GM23338 (cell line): Measurements from ENCODE around the gene ALG14. TPM values are rescaled to one million over a fixed set of nuclear protein-coding genes. Genes with fewer than 3 reads are reported as not detected.
A peak's percentile ranks its signal among the peaks of the same experiment; 100 is the strongest.

ENCODE experiments used
- ATAC-seq: fragments of 200-7000 bp; cut with Tn5 transposase; 3 replicates; pipeline ENCODE4 v1.9.1; 2020
- DNase-seq: peaks from one replicate; pipeline ENCODE4 v3.0.0-alpha.2; 2015; ENCODE audit warnings: low spot score
- H2AFZ ChIP-seq: fragments of 200-600 bp; sonication (generic); 2 replicates; pipeline ENCODE4 v1.8.0; 2016; ENCODE audit warnings: antibody characterized with exemption, mild to moderate bottlenecking, moderate library complexity
- H3F3A ChIP-seq: fragments of 200-600 bp; sonication (generic); replicated peaks from 2 replicates; pipeline ENCODE4 v1.8.0; 2017; ENCODE audit warnings: antibody characterized with exemption, mixed run types, low read depth
- H3K27ac ChIP-seq: fragments of 200-600 bp; sonication (generic); 2 replicates; pipeline ENCODE4 v1.6.1; 2016; ENCODE audit warnings: low read depth
- H3K27me3 ChIP-seq: fragments of 200-600 bp; sonication (generic); 2 replicates; pipeline ENCODE4 v1.8.0; 2016; ENCODE audit warnings: mild to moderate bottlenecking, mixed run types, moderate library complexity; ENCODE audit not compliant: insufficient read depth
- H3K36me3 ChIP-seq: fragments of 200-600 bp; sonication (generic); 2 replicates; pipeline ENCODE4 v1.8.0; 2016; ENCODE audit warnings: mild to moderate bottlenecking; ENCODE audit not compliant: insufficient read depth
- H3K4me1 ChIP-seq: fragments of 200-600 bp; sonication (generic); 2 replicates; pipeline ENCODE4 v1.8.0; 2016; ENCODE audit warnings: mild to moderate bottlenecking, moderate library complexity; ENCODE audit not compliant: insufficient read depth
- H3K4me2 ChIP-seq: fragments of 200-600 bp; sonication (generic); 2 replicates; pipeline ENCODE4 v1.7.1; 2017; ENCODE audit warnings: mixed run types
- H3K4me3 ChIP-seq: fragments of 200-600 bp; sonication (generic); 2 replicates; pipeline ENCODE4 v1.6.1; 2016; ENCODE audit warnings: mixed run types
- H3K79me2 ChIP-seq: fragments of 200-600 bp; sonication (generic); replicated peaks from 2 replicates; pipeline ENCODE4 v1.8.0; 2017; ENCODE audit warnings: mild to moderate bottlenecking; ENCODE audit not compliant: insufficient read depth
- H3K9me2 ChIP-seq: fragments of 200-600 bp; sonication (generic); 2 replicates; pipeline ENCODE4 v1.8.0; 2017; ENCODE audit not compliant: insufficient read depth
- H4K20me1 ChIP-seq: fragments of 200-600 bp; sonication (generic); replicated peaks from 2 replicates; pipeline ENCODE4 v1.8.0; 2017; ENCODE audit warnings: mild to moderate bottlenecking; ENCODE audit not compliant: insufficient read depth
- H3K27ac Mint-ChIP-seq: 2 replicates; pipeline ENCODE4 v1.8.0; 2020; ENCODE audit warnings: inconsistent platforms, mild to moderate bottlenecking, moderate library complexity, mixed read lengths
- H3K27me3 Mint-ChIP-seq: 3 replicates; pipeline ENCODE4 v1.8.0; 2022; ENCODE audit warnings: low read depth, mild to moderate bottlenecking, moderate library complexity, mixed read lengths, inconsistent platforms; ENCODE audit not compliant: insufficient read depth, poor library complexity
- H3K36me3 Mint-ChIP-seq: 3 replicates; pipeline ENCODE4 v1.8.0; 2021; ENCODE audit warnings: low read depth, mild to moderate bottlenecking, inconsistent platforms, moderate library complexity, mixed read lengths
- H3K4me1 Mint-ChIP-seq: 3 replicates; pipeline ENCODE4 v1.8.0; 2020; ENCODE audit warnings: mild to moderate bottlenecking, inconsistent platforms, mixed read lengths
- H3K4me3 Mint-ChIP-seq: 3 replicates; pipeline ENCODE4 v1.8.0; 2021; ENCODE audit warnings: moderate library complexity, mild to moderate bottlenecking, inconsistent platforms, mixed read lengths
- H3K9me3 Mint-ChIP-seq: 3 replicates; pipeline ENCODE4 v1.8.0; 2020; ENCODE audit warnings: moderate library complexity, mild to moderate bottlenecking, inconsistent platforms, mixed read lengths
- CREB1 ChIP-seq: fragments of 250-450 bp; sonication (Bioruptor Pico); IDR thresholded peaks from 2 replicates; pipeline ENCODE4 v1.5.0; 2020; ENCODE audit warnings: low read depth, mild to moderate bottlenecking, moderate library complexity
- EZH2 ChIP-seq: fragments of 200-600 bp; sonication (generic); IDR thresholded peaks from one replicate; pipeline ENCODE4 v1.8.0; 2017; ENCODE audit warnings: antibody characterized with exemption, mild to moderate bottlenecking, low read depth; ENCODE audit not compliant: unreplicated experiment
- EZH2phosphoT487 ChIP-seq: fragments of 200-600 bp; sonication (generic); IDR thresholded peaks from one replicate; pipeline ENCODE4 v1.8.1; 2018; ENCODE audit warnings: antibody characterized with exemption; ENCODE audit not compliant: unreplicated experiment
- JUNB ChIP-seq: IDR thresholded peaks from one replicate; pipeline ENCODE4 v1.6.1; 2016; ENCODE audit warnings: antibody characterized with exemption; ENCODE audit not compliant: unreplicated experiment
- NANOG ChIP-seq: IDR thresholded peaks from 2 replicates; pipeline ENCODE4 v1.6.1; 2016; ENCODE audit warnings: antibody characterized with exemption, borderline replicate concordance
- POLR2AphosphoS5 ChIP-seq: IDR thresholded peaks from 2 replicates; pipeline ENCODE4 v1.6.1; 2016; ENCODE audit warnings: antibody characterized with exemption, low read depth
- REST ChIP-seq: IDR thresholded peaks from one replicate; pipeline ENCODE4 v1.6.1; 2018; ENCODE audit warnings: antibody characterized with exemption; ENCODE audit not compliant: unreplicated experiment
- STAT1 ChIP-seq: IDR thresholded peaks from one replicate; pipeline ENCODE4 v1.6.1; 2016; ENCODE audit warnings: antibody characterized with exemption; ENCODE audit not compliant: unreplicated experiment
- ZNF114 ChIP-seq: fragments of 250-450 bp; sonication (Bioruptor Pico); IDR thresholded peaks from 2 replicates; pipeline ENCODE4 v1.5.0; 2020; ENCODE audit warnings: mild to moderate bottlenecking, moderate library complexity
- ZNF331 ChIP-seq: fragments of 250-450 bp; sonication (Bioruptor Pico); IDR thresholded peaks from 2 replicates; pipeline ENCODE4 v1.5.0; 2020; ENCODE audit warnings: low read depth, mild to moderate bottlenecking, moderate library complexity
- polyA plus RNA-seq: library from polyadenylated mRNA; unstranded; fragments of >200 nt; fragmentation: Nextera tagmentation; extraction: Ambion mirVana; gene quantifications from 2 replicates; pipeline ENCODE4 v1.2.1, GENCODE V29; 2016
- total RNA-seq: library from RNA; depleted of rRNA; stranded (reverse); fragments of >200 nt; shearing (Covaris generic); gene quantifications from 2 replicates; pipeline ENCODE4 v1.2.3, GENCODE V29; 2014
- TF ChIP-seq, protein P1 (sequence below): fragments of 250-450 bp; sonication (Bioruptor Pico); IDR thresholded peaks from 2 replicates; pipeline ENCODE4 v1.5.0; 2020; ENCODE audit warnings: mild to moderate bottlenecking, moderate library complexity
- TF ChIP-seq, protein P2 (sequence below): IDR thresholded peaks from 2 replicates; pipeline ENCODE4 v1.6.1; 2016; ENCODE audit warnings: antibody characterized with exemption
- TF ChIP-seq, protein P3 (sequence below), 2 experiments: fragments of 200-600 bp in 1 of 2; sonication (generic) in 1 of 2; conservative IDR thresholded peaks; 2 replicates each; pipeline versions ENCODE4 v1.5.1 to v1.6.1; 2016 to 2017; ENCODE audit warnings: antibody characterized with exemption in 2 of 2, low read depth in 2 of 2, mild to moderate bottlenecking in 2 of 2, moderate library complexity in 1 of 2

The ALG14 gene
- total and polyA plus RNA-seq, 2 experiments from 2014 or later: 0.42 to 2.8 TPM

DNA sequence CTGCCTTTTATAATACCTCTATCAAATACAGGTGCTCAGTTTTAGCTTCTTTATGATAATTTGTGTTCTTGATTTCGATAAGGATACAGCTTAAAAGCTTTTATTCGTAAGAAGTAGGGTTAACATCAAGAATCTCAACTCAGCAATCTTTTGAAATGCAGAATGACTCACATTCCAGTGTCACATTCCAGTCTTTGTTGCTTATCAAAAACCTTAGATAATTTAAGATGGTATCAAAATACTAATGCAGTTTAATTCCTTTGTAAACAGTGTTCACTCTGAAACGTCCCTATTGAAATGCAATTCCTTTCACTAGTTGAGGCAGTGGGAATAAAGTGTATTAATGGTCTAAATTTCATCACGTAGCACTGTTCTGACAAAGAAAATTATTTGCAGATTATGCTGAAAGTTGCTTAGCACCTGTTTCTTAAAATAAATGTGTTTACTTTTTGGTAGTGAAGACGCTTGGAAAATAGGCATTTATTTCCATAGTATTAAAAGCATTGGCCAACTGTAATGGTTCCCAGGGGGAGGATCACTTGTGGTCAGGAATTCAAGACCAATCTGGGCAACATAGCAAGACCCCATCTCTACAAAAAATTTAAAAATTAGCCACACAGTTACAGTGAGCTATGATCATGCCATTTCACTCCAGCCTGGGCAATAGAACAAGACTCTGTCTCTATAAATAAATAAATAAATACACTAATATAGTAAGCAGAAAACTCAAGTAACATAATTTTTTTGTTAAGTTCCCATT, 135.7 kb downstream of the ALG14 start:
- peak; percentile 53 for ATAC-seq
- H3K4me2 ChIP-seq: peak overlapping the region; percentile 6; the same call in 1 of the 2 replicates
- TF ChIP-seq JUNB (no peak), REST (no peak), CREB1 (CRISPR knock-in tag) (no peak), NANOG (no peak), POLR2AphosphoS5 (no peak), ZNF331 (no peak), EZH2phosphoT487 (no peak), ZNF114 (CRISPR knock-in tag) (no peak), STAT1 (no peak), EZH2 (no peak)
- TF ChIP-seq, protein P1, sequence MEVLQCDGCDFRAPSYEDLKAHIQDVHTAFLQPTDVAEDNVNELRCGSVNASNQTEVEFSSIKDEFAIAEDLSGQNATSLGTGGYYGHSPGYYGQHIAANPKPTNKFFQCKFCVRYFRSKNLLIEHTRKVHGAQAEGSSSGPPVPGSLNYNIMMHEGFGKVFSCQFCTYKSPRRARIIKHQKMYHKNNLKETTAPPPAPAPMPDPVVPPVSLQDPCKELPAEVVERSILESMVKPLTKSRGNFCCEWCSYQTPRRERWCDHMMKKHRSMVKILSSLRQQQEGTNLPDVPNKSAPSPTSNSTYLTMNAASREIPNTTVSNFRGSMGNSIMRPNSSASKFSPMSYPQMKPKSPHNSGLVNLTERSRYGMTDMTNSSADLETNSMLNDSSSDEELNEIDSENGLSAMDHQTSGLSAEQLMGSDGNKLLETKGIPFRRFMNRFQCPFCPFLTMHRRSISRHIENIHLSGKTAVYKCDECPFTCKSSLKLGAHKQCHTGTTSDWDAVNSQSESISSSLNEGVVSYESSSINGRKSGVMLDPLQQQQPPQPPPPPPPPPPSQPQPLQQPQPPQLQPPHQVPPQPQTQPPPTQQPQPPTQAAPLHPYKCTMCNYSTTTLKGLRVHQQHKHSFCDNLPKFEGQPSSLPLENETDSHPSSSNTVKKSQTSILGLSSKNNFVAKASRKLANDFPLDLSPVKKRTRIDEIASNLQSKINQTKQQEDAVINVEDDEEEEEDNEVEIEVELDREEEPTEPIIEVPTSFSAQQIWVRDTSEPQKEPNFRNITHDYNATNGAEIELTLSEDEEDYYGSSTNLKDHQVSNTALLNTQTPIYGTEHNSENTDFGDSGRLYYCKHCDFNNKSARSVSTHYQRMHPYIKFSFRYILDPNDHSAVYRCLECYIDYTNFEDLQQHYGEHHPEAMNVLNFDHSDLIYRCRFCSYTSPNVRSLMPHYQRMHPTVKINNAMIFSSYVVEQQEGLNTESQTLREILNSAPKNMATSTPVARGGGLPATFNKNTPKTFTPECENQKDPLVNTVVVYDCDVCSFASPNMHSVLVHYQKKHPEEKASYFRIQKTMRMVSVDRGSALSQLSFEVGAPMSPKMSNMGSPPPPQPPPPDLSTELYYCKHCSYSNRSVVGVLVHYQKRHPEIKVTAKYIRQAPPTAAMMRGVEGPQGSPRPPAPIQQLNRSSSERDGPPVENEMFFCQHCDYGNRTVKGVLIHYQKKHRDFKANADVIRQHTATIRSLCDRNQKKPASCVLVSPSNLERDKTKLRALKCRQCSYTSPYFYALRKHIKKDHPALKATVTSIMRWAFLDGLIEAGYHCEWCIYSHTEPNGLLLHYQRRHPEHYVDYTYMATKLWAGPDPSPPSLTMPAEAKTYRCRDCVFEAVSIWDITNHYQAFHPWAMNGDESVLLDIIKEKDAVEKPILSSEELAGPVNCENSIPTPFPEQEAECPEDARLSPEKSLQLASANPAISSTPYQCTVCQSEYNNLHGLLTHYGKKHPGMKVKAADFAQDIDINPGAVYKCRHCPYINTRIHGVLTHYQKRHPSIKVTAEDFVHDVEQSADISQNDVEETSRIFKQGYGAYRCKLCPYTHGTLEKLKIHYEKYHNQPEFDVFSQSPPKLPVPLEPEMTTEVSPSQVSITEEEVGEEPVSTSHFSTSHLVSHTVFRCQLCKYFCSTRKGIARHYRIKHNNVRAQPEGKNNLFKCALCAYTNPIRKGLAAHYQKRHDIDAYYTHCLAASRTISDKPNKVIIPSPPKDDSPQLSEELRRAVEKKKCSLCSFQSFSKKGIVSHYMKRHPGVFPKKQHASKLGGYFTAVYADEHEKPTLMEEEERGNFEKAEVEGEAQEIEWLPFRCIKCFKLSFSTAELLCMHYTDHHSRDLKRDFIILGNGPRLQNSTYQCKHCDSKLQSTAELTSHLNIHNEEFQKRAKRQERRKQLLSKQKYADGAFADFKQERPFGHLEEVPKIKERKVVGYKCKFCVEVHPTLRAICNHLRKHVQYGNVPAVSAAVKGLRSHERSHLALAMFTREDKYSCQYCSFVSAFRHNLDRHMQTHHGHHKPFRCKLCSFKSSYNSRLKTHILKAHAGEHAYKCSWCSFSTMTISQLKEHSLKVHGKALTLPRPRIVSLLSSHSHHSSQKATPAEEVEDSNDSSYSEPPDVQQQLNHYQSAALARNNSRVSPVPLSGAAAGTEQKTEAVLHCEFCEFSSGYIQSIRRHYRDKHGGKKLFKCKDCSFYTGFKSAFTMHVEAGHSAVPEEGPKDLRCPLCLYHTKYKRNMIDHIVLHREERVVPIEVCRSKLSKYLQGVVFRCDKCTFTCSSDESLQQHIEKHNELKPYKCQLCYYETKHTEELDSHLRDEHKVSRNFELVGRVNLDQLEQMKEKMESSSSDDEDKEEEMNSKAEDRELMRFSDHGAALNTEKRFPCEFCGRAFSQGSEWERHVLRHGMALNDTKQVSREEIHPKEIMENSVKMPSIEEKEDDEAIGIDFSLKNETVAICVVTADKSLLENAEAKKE (CRISPR knock-in tag): no peak
- TF ChIP-seq, protein P2, sequence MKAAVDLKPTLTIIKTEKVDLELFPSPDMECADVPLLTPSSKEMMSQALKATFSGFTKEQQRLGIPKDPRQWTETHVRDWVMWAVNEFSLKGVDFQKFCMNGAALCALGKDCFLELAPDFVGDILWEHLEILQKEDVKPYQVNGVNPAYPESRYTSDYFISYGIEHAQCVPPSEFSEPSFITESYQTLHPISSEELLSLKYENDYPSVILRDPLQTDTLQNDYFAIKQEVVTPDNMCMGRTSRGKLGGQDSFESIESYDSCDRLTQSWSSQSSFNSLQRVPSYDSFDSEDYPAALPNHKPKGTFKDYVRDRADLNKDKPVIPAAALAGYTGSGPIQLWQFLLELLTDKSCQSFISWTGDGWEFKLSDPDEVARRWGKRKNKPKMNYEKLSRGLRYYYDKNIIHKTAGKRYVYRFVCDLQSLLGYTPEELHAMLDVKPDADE: no peak
- TF ChIP-seq, protein P3, sequence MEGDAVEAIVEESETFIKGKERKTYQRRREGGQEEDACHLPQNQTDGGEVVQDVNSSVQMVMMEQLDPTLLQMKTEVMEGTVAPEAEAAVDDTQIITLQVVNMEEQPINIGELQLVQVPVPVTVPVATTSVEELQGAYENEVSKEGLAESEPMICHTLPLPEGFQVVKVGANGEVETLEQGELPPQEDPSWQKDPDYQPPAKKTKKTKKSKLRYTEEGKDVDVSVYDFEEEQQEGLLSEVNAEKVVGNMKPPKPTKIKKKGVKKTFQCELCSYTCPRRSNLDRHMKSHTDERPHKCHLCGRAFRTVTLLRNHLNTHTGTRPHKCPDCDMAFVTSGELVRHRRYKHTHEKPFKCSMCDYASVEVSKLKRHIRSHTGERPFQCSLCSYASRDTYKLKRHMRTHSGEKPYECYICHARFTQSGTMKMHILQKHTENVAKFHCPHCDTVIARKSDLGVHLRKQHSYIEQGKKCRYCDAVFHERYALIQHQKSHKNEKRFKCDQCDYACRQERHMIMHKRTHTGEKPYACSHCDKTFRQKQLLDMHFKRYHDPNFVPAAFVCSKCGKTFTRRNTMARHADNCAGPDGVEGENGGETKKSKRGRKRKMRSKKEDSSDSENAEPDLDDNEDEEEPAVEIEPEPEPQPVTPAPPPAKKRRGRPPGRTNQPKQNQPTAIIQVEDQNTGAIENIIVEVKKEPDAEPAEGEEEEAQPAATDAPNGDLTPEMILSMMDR (conservative IDR thresholded peaks at IDR 0.05; ENCODE audit: low read depth in 2 of 2): no peak
- H3K4me3 ChIP-seq: no peak overlapping the region
- peak; percentile 68 for DNase-seq
- H3K27me3 ChIP-seq: no peaks in the 10 kb centered on the region
- no peak overlapping the region for H3K4me3 Mint-ChIP-seq
- H3K27me3 Mint-ChIP-seq: peaks cover 4% of the 10 kb centered on the region
- no peaks in the 10 kb centered on the region for H3K9me2 ChIP-seq
- H3K27ac ChIP-seq: no peak overlapping the region
- H3K79me2 ChIP-seq: no peaks in the 10 kb centered on the region
- no peaks in the 10 kb centered on the region for H4K20me1 ChIP-seq
- no peak overlapping the region for H2AFZ ChIP-seq
- no peak overlapping the region; the same call in 1 of the 2 replicates for H3K27ac Mint-ChIP-seq
- H3K4me1 Mint-ChIP-seq: peaks cover 25% of the 10 kb centered on the region
- H3K36me3 ChIP-seq: no peaks in the 10 kb centered on the region
- H3F3A ChIP-seq: no peaks in the 10 kb centered on the region
- peaks cover 34% of the 10 kb centered on the region for H3K4me1 ChIP-seq
- H3K9me3 Mint-ChIP-seq: no peaks in the 10 kb centered on the region
- H3K36me3 Mint-ChIP-seq: peaks cover 8% of the 10 kb centered on the region; the same call in 1 of the 3 replicates
